ENCODE data around the gene RASGRP4. TPM values are rescaled to one million over a fixed set of nuclear protein-coding genes. Genes with fewer than 3 reads are reported as not detected.

Gene RASGRP4
- total RNA-seq, 1 donor from 2014 or later = not detected

GRCh38 chr19:38389957-38390924 is 35.8 kb downstream of the RASGRP4 start:
- H3K4me3 Mint-ChIP-seq (ENCODE audit: unreplicated experiment) = peak overlapping the region; percentile 78
- peaks cover 2% of the 10 kb centered on the region for H3K4me1 Mint-ChIP-seq (ENCODE audit: low read depth, unreplicated experiment)
- DNase-seq = no peak
- peaks cover 7% of the 10 kb centered on the region for H3K9me3 Mint-ChIP-seq (ENCODE audit: unreplicated experiment)
- no peak for TF ChIP-seq CTCF (IDR thresholded peaks at IDR 0.05; ENCODE audit: partially characterized antibody, unreplicated experiment)
- peaks cover 7% of the 10 kb centered on the region for H3K36me3 Mint-ChIP-seq (ENCODE audit: unreplicated experiment)
- H3K27ac Mint-ChIP-seq (ENCODE audit: unreplicated experiment) = no peak overlapping the region
- H3K27me3 Mint-ChIP-seq (ENCODE audit: unreplicated experiment) = peaks cover 29% of the 10 kb centered on the region

GRCh38 chr19:38389101-38389925 is 36.7 kb downstream of the RASGRP4 start:
- Mint-ChIP-seq H3K4me3 (ENCODE audit: unreplicated experiment) (peak overlapping the region; percentile 94), H3K27me3 (ENCODE audit: unreplicated experiment) (peaks cover 27% of the 10 kb centered on the region), H3K27ac (ENCODE audit: unreplicated experiment) (peak overlapping the region; percentile 71), H3K9me3 (ENCODE audit: unreplicated experiment) (peaks cover 7% of the 10 kb centered on the region), H3K4me1 (ENCODE audit: low read depth, unreplicated experiment) (peaks cover 2% of the 10 kb centered on the region), H3K36me3 (ENCODE audit: unreplicated experiment) (peaks cover 7% of the 10 kb centered on the region)
- peak; percentile 50 for DNase-seq
- TF ChIP-seq CTCF (IDR thresholded peaks at IDR 0.05; ENCODE audit: partially characterized antibody, unreplicated experiment) = no peak

- H3K27me3 Mint-ChIP-seq (ENCODE audit: unreplicated experiment) = peaks cover 25% of the 10 kb centered on the region
- peak; percentile 70 for DNase-seq
- no peaks in the 10 kb centered on the region for H3K4me1 Mint-ChIP-seq (ENCODE audit: low read depth, unreplicated experiment)
- peaks cover 7% of the 10 kb centered on the region for H3K36me3 Mint-ChIP-seq (ENCODE audit: unreplicated experiment)
- no peak for TF ChIP-seq CTCF (IDR thresholded peaks at IDR 0.05; ENCODE audit: partially characterized antibody, unreplicated experiment)
- H3K9me3 Mint-ChIP-seq (ENCODE audit: unreplicated experiment) = peaks cover 4% of the 10 kb centered on the region
- peak within 1 kb of the TSS; percentile 81 for H3K27ac Mint-ChIP-seq (ENCODE audit: unreplicated experiment)
- H3K4me3 Mint-ChIP-seq (ENCODE audit: unreplicated experiment) = peak within 1 kb of the TSS; percentile 96
Measured at GRCh38 chr19:38388349-38389100, 37.5 kb downstream of the RASGRP4 start, which contains the start of gene SPRED3. Gene SPRED3 (plus strand): TSS chr19:38388697. CDS start chr19:38390303, 1,606 bp downstream.

- Mint-ChIP-seq H3K36me3 (ENCODE audit: unreplicated experiment) (peaks cover 4% of the 10 kb centered on the region), H3K4me3 (ENCODE audit: unreplicated experiment) (peak within 1 kb of the TSS; percentile 96), H3K4me1 (ENCODE audit: low read depth, unreplicated experiment) (no peaks in the 10 kb centered on the region), H3K9me3 (ENCODE audit: unreplicated experiment) (peaks cover 4% of the 10 kb centered on the region), H3K27me3 (ENCODE audit: unreplicated experiment) (peaks cover 23% of the 10 kb centered on the region), H3K27ac (ENCODE audit: unreplicated experiment) (peak within 1 kb of the TSS; percentile 81)
- TF ChIP-seq CTCF (IDR thresholded peaks at IDR 0.05; ENCODE audit: partially characterized antibody, unreplicated experiment) = no peak
- peak; percentile 91 for DNase-seq
Measured at GRCh38 chr19:38387550-38388348, 38.3 kb downstream of the RASGRP4 start, which contains the start of gene GGN. Gene GGN (minus strand): TSS chr19:38388034. CDS start chr19:38387261, 773 bp downstream.

Measured in glutamatergic neuron (in vitro differentiated cells).